ENCODE data around the gene DMKN.

DMKN gene

DNA sequence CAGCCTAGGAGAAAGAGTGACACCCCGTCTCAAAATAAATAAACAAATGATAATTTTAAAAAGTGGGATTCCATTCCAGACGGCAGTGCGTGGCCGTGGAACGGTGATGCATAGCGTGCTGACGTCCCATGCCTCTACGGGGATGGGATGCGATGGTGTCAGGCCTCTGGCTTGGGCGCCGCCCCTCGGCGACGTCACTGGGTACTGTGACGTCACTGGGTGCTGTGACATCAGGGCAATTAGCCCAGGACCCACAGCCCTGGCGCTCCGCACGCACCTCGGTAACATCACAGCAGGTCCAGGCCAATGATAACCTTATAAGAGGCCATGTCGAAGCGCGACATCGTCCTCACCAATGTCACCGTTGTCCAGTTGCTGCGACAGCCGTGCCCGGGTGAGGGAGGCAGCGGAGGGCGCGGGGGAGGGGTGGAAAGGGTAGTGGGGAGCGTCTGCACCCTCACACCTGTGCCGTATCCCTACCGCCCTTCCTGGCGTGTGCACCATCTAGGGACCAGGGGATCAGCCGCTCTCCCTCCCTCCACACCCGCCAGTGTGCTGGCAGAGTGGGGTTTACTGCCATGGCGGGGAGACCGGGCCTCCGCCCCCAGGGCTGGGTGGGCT lies 19.9 kb upstream of the DMKN start, which contains the start of gene GAPDHS:
Gene GAPDHS (plus strand): TSS at position 256 of the 621 bp plus-strand sequence. CDS start 72 bp downstream, at position 328.
- H3K4me3 ChIP-seq (ENCODE audit: severe bottlenecking) = no peak within 1 kb of the TSS
- no peak within 1 kb of the TSS for H3K27ac ChIP-seq (ENCODE audit: poor library complexity, severe bottlenecking)
- no peaks in the 10 kb centered on the region for H3K36me3 ChIP-seq (ENCODE audit: low read depth)
- peaks cover 24% of the 10 kb centered on the region for H3K27me3 ChIP-seq (ENCODE audit: insufficient read depth, poor library complexity, severe bottlenecking)
- DNase-seq (ENCODE audit: low spot score) (no peak), ATAC-seq (ENCODE audit: low read depth) (no peak)
- no peaks in the 10 kb centered on the region for H3K9me3 ChIP-seq (ENCODE audit: severe bottlenecking)
- H3K4me1 ChIP-seq (ENCODE audit: insufficient read depth, poor library complexity, severe bottlenecking) = no peaks in the 10 kb centered on the region
- TF ChIP-seq, protein P1, sequence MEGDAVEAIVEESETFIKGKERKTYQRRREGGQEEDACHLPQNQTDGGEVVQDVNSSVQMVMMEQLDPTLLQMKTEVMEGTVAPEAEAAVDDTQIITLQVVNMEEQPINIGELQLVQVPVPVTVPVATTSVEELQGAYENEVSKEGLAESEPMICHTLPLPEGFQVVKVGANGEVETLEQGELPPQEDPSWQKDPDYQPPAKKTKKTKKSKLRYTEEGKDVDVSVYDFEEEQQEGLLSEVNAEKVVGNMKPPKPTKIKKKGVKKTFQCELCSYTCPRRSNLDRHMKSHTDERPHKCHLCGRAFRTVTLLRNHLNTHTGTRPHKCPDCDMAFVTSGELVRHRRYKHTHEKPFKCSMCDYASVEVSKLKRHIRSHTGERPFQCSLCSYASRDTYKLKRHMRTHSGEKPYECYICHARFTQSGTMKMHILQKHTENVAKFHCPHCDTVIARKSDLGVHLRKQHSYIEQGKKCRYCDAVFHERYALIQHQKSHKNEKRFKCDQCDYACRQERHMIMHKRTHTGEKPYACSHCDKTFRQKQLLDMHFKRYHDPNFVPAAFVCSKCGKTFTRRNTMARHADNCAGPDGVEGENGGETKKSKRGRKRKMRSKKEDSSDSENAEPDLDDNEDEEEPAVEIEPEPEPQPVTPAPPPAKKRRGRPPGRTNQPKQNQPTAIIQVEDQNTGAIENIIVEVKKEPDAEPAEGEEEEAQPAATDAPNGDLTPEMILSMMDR (IDR thresholded peaks at IDR 0.05; ENCODE audit: poor library complexity, severe bottlenecking) = no peak

GRCh38 chr19:35531291-35531690 lies 17.8 kb upstream of the DMKN start:
- Histone ChIP-seq H3K27me3 (ENCODE audit: insufficient read depth, poor library complexity, severe bottlenecking) (peaks cover 24% of the 10 kb centered on the region), H3K36me3 (ENCODE audit: low read depth) (no peaks in the 10 kb centered on the region), H3K27ac (ENCODE audit: poor library complexity, severe bottlenecking) (no peak overlapping the region), H3K4me1 (ENCODE audit: insufficient read depth, poor library complexity, severe bottlenecking) (no peaks in the 10 kb centered on the region), H3K4me3 (ENCODE audit: severe bottlenecking) (no peak overlapping the region), H3K9me3 (ENCODE audit: severe bottlenecking) (no peaks in the 10 kb centered on the region)
- DNase-seq (ENCODE audit: low spot score) (no peak), ATAC-seq (ENCODE audit: low read depth) (no peak)
- TF ChIP-seq, protein P1 (IDR thresholded peaks at IDR 0.05; ENCODE audit: poor library complexity, severe bottlenecking) = no peak

- H3K36me3 ChIP-seq (ENCODE audit: low read depth) = no peaks in the 10 kb centered on the region
- no peak overlapping the region for H3K27ac ChIP-seq (ENCODE audit: poor library complexity, severe bottlenecking)
- peaks cover 24% of the 10 kb centered on the region for H3K27me3 ChIP-seq (ENCODE audit: insufficient read depth, poor library complexity, severe bottlenecking)
- ATAC-seq (ENCODE audit: low read depth) = no peak
- TF ChIP-seq, protein P1 (IDR thresholded peaks at IDR 0.05; ENCODE audit: poor library complexity, severe bottlenecking) = no peak
- H3K4me3 ChIP-seq (ENCODE audit: severe bottlenecking) = no peak overlapping the region
- DNase-seq (ENCODE audit: low spot score) = no peak
- H3K9me3 ChIP-seq (ENCODE audit: severe bottlenecking) = no peaks in the 10 kb centered on the region
- H3K4me1 ChIP-seq (ENCODE audit: insufficient read depth, poor library complexity, severe bottlenecking) = no peaks in the 10 kb centered on the region
These were observed 16.1 kb upstream of the DMKN start for GRCh38 chr19:35529241-35530218.

GRCh38 chr19:35528218-35529038 lies 15.0 kb upstream of the DMKN start, which contains the start of gene SBSN:
Gene SBSN (minus strand): TSS chr19:35528311. CDS start chr19:35528281, 30 bp downstream.
- TF ChIP-seq, protein P1 (IDR thresholded peaks at IDR 0.05; ENCODE audit: poor library complexity, severe bottlenecking) = no peak
- ATAC-seq (ENCODE audit: low read depth) = peak; percentile 69
- Histone ChIP-seq H3K4me3 (ENCODE audit: severe bottlenecking) (no peak within 1 kb of the TSS), H3K27me3 (ENCODE audit: insufficient read depth, poor library complexity, severe bottlenecking) (peaks cover 17% of the 10 kb centered on the region), H3K36me3 (ENCODE audit: low read depth) (no peaks in the 10 kb centered on the region), H3K9me3 (ENCODE audit: severe bottlenecking) (no peaks in the 10 kb centered on the region), H3K4me1 (ENCODE audit: insufficient read depth, poor library complexity, severe bottlenecking) (no peaks in the 10 kb centered on the region), H3K27ac (ENCODE audit: poor library complexity, severe bottlenecking) (no peak within 1 kb of the TSS)
- no peak for DNase-seq (ENCODE audit: low spot score)

All from RWPE2 (cell line).